ENCODE results near the gene HNRNPA1. TPM values are rescaled to one million over a fixed set of nuclear protein-coding genes. Genes with fewer than 3 reads are reported as not detected.

The HNRNPA1 gene
- total RNA-seq, 1 experiment from 2014 or later: 3,193 TPM

GRCh38 chr12:54258201-54258681 lies 22.3 kb upstream of the HNRNPA1 start:
- no peak for TF ChIP-seq CTCF (conservative IDR thresholded peaks at IDR 0.05)
- Histone ChIP-seq H3T11ph (ENCODE audit: low read length) (no peak overlapping the region), H3K4me1 (ENCODE audit: insufficient read depth, low read length) (peaks cover 14% of the 10 kb centered on the region; the same call in 1 of the 2 replicates), H2BK120ac (ENCODE audit: low read depth, low read length, poor library complexity, severe bottlenecking) (no peak overlapping the region), H2AK5ac (ENCODE audit: insufficient read length, low read length) (no peak overlapping the region), H2BK5ac (ENCODE audit: insufficient read length, low read length) (no peak overlapping the region), H3K23ac (ENCODE audit: insufficient read length, low read depth, low read length) (no peak overlapping the region), H3K56ac (ENCODE audit: insufficient read length, low read depth, low read length) (no peak overlapping the region), H4K91ac (ENCODE audit: insufficient read length, low read depth, low read length) (no peak overlapping the region), H3K79me2 (ENCODE audit: insufficient read depth, low read length) (no peaks in the 10 kb centered on the region; the same call in 1 of the 2 replicates), H3K9ac (ENCODE audit: extremely low read depth, insufficient read length, low read length) (peak overlapping the region; percentile 20), H3K79me1 (ENCODE audit: insufficient read depth, low read depth, low read length, poor library complexity, severe bottlenecking) (no peaks in the 10 kb centered on the region), H2BK15ac (ENCODE audit: low read depth, low read length) (no peak overlapping the region), H4K8ac (replicated peaks; ENCODE audit: insufficient read length, low read depth, low read length) (no peak overlapping the region), H3K4me2 (ENCODE audit: insufficient read depth, insufficient read length, low read length) (peak overlapping the region; percentile 88), H3K4ac (ENCODE audit: low read depth, low read length) (no peak overlapping the region), H3K27me3 (ENCODE audit: insufficient read depth, low read length) (no peaks in the 10 kb centered on the region), H3K9me3 (ENCODE audit: control insufficient read depth, low read depth, low read length) (no peaks in the 10 kb centered on the region), H2BK20ac (ENCODE audit: low read depth, low read length, poor library complexity, severe bottlenecking) (no peak overlapping the region), H3K23me2 (ENCODE audit: insufficient read length, low read depth, low read length, poor library complexity, severe bottlenecking) (peaks cover 3% of the 10 kb centered on the region), H4K5ac (ENCODE audit: insufficient read length, low read depth, low read length) (no peak overlapping the region), H3K14ac (ENCODE audit: insufficient read depth, low read length) (no peak overlapping the region; the same call in 1 of the 2 replicates), H2BK12ac (ENCODE audit: insufficient read length, low read depth, low read length) (no peak overlapping the region), H2AFZ (ENCODE audit: low read length) (no peak overlapping the region), H3K27ac (ENCODE audit: insufficient read length, low read depth, low read length) (peak overlapping the region; percentile 79), H3K18ac (ENCODE audit: insufficient read length, low read depth, low read length) (no peak overlapping the region), H4K20me1 (ENCODE audit: control insufficient read depth, insufficient read depth, insufficient read length) (no peaks in the 10 kb centered on the region)
- peak overlapping the region; percentile 47 to 72 for H3K4me3 Mint-ChIP-seq
- H3K27ac Mint-ChIP-seq: peak overlapping the region; percentile 95 to 99 (median 98)
- H3K4me1 Mint-ChIP-seq: peaks cover 44 to 56% of the 10 kb centered on the region in 2 experiments
- no peak for DNase-seq
- no peaks in the 10 kb centered on the region for H3K27me3 Mint-ChIP-seq (ENCODE audit: low read depth)
- peaks cover 28 to 39% (median 35%) of the 10 kb centered on the region in 3 experiments; a peak in 6 of 7 replicates for H3K36me3 Mint-ChIP-seq (ENCODE audit: insufficient read depth in 1 of 3, low read depth in 3 of 3)
- H3K9me3 Mint-ChIP-seq: no peaks in the 10 kb centered on the region

Measured in H9 (cell line).